Measurements from ENCODE around the gene DDX10.
"Not testable (repeated sequence)": the region's sequence is repeated elsewhere in the genome, so short reads cannot be mapped to it uniquely, and the experiment has no call there.

DDX10 gene

GRCh38 chr11:108664730-108665525 lies at the start of gene DDX10:
DDX10 (plus strand) TSS chr11:108665069; CDS start chr11:108665154, 85 bp downstream.
- peak; percentile 96 to 97 for DNase-seq

- DNase-seq, result no peak
Observed at GRCh38 chr11:108616549-108616948, 48.3 kb upstream of the DDX10 start.

GRCh38 chr11:108617055-108617454 lies 47.8 kb upstream of the DDX10 start:
- no peak for DNase-seq

DNA sequence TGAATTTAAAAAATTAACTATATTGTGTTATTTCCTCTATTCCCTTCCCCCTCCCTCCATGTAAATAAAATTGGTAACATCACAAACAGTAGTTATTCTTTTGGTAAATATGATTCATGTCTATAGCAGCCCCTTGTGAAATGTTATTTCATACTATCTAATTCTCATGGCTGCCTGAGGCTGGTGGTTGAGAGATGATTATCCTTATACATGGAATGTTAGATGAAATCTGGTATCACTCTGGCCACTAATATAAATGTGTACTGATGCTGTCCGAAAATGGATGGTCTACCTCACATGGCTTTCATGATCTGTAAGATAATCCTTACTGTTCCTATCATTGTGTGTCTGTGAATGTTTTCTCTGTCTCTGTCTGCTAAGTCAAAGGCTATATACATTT lies 46.3 kb upstream of the DDX10 start:
- DNase-seq, result no peak

DNA sequence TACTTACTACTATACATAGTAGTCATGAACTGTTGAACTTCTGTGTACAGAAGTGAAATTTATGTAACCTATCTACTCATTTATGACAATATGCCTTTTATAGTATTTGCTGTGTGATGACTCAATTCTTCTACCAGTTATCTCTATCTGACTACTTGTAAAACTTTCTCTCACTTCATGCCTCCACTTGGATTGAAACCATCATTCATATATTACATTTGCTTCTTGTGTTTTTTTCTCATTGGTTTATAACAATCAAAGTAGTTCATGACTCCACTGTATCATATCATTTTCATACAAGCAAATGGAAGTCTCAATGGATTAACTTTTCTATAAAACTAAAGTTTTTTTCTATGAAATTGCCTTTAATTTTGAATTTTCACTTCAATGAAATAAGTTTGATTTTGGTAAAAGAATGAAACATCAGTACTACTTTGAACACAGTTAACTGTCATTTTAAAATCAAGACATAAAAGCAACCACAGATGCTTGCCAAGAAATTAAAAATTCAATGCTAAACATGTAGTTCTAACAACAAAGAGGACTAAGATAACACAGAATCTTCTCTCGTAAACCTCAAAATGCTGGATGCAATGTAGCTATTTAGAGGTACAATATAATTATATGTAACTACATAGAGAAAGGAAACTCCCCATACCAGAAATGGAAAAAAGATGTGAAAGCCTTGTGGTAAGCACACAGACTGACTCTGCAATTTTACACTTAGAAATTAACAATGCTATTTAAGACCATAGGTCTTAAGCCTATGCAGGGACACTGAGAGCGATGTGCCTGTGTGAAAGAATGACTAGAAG lies 43.7 kb upstream of the DDX10 start:
- DNase-seq, result no peak

GRCh38 chr11:108622341-108622740 lies 42.5 kb upstream of the DDX10 start:
- no peak for DNase-seq

- DNase-seq, result no peak
Observed at GRCh38 chr11:108624196-108624925, 40.5 kb upstream of the DDX10 start.

GRCh38 chr11:108628326-108628725 lies 36.5 kb upstream of the DDX10 start:
- DNase-seq, result no peak

GRCh38 chr11:108628812-108629211 lies 36.1 kb upstream of the DDX10 start:
- DNase-seq, result no peak

DNA sequence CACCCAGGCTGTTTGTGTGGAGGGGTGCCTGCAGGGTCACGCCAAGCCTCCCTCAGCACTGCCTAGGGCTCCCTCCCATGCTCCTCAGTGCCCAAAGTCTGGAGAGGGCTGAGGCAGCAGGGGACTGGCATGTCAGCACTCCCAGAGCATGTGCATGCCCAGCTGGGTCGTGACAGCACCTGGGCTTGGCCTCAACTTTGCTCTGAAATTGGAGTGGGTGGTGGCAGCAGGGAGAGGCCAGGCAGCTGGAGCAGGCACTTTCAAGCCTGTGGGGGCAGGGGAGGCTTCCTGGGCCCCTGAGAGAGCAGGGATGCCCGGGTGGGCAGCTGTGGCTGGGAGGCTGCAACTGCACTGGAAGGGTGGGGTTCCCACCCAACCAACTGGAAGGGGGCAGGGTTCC lies 35.6 kb upstream of the DDX10 start:
- DNase-seq, result no peak

DNA sequence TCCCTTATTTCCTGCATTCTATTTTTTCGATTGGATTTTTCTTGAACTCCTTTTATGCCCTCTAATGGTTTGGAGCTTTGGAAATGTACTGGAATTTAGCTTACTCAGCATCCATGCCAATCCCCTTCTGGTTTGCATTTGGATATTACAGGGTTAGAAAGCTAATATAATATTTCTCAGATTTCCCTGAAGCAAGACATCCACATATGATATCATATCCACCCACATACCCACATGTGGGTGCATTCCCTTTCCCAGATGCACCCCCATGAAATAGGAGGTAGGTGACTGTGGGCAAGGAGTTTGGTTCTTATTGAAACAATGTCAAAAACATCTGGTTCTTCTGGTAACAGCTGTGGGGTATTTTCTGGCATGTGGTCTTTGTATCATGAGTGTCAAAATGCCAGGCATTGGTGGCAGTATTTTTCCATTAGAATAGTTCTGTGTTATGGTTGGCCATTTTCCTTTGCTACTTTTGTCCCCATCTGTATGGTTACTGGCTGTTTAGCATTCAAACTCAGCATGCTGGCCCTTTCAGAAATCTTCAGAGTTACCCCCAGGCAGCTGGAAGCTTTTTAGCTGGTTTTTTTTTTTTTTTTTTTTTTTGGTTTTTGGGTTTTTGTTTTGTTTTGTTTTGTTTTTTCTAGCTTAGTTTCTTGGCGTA lies 32.7 kb upstream of the DDX10 start:
- no peak for DNase-seq

GRCh38 chr11:108635106-108635505 lies 29.8 kb upstream of the DDX10 start:
- DNase-seq, result no peak

DNA sequence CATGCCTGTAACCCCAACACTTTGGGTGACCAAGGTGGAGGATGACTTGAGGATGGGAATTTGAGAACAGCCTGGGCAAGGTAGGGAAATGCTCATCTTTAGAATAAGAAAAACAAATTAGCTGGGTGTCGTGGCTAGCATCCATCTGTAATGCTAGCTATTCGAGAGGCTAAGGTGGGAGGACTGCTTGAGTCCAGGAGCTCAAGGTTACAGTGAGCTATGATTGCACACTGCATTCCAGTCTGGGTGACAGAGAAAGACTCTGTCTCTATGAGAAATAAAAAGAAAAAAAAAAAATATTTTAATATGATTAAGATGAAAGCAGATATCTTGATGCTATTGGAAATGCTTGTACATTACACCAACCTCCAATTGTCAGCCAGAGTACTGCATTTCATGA lies 28.6 kb upstream of the DDX10 start:
- no peak for DNase-seq

DNA sequence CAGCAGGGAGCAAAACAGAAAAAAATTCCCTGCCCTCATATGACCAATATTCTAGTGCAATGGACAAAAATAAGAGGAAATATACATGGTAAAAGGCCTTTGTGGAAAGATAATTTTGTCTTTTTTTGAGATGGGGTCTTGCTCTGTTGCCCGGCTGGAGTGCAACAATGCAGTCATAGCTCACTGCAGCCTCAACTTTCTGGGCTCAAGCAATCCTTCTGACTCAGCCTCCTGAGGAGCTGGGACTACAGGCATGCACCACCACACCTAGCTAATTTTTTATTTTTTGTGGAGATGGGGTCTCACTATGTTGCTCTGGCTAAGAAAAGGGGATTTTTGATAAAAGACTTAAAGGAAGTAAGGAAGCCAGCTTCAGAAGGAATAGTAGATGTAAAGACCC lies 25.7 kb upstream of the DDX10 start:
- DNase-seq, result no peak

- DNase-seq, result not testable (repeated sequence)
Observed at GRCh38 chr11:108641752-108642151, 23.1 kb upstream of the DDX10 start.

GRCh38 chr11:108643974-108644373 lies 20.9 kb upstream of the DDX10 start:
- no peak for DNase-seq

- no peak for DNase-seq
Observed at GRCh38 chr11:108645970-108646369, 18.9 kb upstream of the DDX10 start.

GRCh38 chr11:108647387-108647700 lies 17.5 kb upstream of the DDX10 start:
- no peak for DNase-seq

DNA sequence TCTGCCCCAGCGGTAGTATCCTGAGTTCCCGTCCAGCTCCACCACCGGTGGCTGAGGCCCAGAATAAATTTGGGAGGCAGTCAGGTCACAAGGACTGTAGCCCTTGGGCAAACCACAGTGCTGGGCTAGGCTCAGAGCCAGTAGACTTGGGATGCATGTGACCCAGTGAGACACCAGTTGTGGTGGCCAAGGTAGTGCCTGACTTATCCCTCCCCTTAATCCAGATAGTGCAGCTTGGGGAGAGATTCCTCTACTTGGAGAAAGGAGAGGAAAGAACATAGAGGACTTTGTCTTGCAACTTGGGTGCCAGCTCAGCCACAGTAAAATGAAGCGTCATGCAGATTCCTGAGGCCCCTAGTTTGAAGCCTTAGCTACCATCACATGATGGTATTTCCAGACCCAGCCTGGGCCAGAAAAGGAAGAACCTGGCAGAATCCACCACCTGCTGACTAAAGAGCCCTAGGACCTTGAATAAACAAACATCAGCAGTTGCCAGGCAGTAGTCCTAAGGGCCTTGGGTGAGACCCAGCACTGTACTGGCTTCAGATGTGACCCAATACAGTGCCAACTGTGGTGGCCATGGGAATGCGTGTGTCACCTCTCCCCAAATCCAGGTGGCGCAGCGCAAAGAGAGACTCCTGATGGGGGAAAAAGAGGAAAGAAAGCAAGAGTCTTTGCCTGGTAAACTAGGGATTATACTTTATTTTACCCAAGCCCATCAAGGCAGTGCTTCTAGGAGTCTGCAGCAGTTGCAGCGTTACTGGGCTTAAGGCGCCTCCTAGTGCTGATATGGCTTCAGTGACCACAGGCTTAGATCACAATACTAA lies 17.0 kb upstream of the DDX10 start:
- DNase-seq, result peak; percentile 66 to 79

- no peak for DNase-seq
Observed at GRCh38 chr11:108648528-108648885, 16.4 kb upstream of the DDX10 start.

DNA sequence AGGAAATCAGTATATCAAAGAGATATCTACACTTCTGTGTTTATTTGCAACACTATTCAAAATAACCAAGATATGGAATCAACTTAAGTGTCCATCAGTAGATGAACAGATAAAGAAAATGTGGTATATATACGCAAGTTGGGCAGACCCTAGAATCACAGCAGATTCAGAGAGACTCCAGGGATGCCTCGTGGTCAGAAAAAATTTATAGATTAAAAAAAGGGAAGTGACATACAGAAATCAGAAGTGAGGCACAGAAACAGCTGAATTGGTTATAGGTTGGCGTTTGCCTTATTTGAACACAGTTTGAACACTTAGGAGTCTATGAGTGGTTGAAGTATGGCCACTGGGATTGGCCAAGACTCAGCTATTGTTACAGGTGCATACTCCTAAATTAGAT lies 10.8 kb upstream of the DDX10 start:
- not testable (repeated sequence) for DNase-seq

DNA sequence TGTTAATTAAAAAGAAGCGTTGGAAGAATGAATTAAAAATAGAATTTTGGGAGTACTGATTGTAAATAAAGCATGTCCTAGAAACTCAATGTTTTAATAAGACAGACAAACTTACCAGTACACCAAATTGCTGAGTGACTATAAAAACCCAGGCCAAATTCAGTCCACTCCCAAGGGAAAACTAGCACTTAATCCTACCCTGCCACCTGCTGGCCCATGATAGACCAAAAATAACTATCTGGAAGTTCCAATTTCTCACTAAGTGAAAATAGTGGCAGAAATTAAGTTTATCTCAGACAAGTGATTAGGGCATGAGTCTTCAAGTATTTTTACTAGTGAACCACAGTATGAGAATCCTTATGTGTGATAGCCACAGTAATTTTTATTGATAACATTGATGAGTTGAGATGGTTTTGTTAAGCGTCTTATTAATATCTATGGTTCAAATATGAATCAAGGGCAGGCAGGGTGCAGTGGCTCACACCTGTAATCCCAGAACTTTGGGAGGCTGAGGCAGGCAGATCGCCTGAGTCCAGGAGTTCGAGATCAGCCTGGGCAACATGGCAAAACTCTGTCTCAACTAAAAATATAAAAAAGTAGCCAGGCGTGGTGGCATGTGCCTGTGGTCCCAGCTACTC lies 9.8 kb upstream of the DDX10 start:
- DNase-seq, result peak; percentile 50 to 60

All from Kasumi-1 (cell line).